Lower lobe of right lung (tissue), 2 donors: ENCODE data around the gene SYT1. TPM values are rescaled to one million over a fixed set of nuclear protein-coding genes. Genes with fewer than 3 reads are reported as not detected.

Source experiments
- ATAC-seq, 2 donors: fragments of 200-7000 bp; cut with Tn5 transposase; one replicate each; pipeline ENCODE4 v1.9.1; 2020 to 2022; ENCODE audit warnings: mild to moderate bottlenecking in 2 of 2, moderate library complexity in 2 of 2
- DNase-seq: peaks from one replicate; pipeline ENCODE4 v3.0.0-alpha.2; 2020
- H3K27ac ChIP-seq: fragments of 200-600 bp; one replicate; pipeline ENCODE4 v1.8.0; 2022
- H3K27me3 ChIP-seq: fragments of 200-600 bp; one replicate; pipeline ENCODE4 v1.8.0; 2022; ENCODE audit warnings: low read depth
- H3K36me3 ChIP-seq: fragments of 200-600 bp; one replicate; pipeline ENCODE4 v1.8.0; 2022; ENCODE audit warnings: mild to moderate bottlenecking
- H3K4me1 ChIP-seq: fragments of 200-600 bp; one replicate; pipeline ENCODE4 v1.8.0; 2022
- H3K4me3 ChIP-seq: fragments of 200-600 bp; one replicate; pipeline ENCODE4 v1.8.0; 2022; ENCODE audit warnings: mild to moderate bottlenecking
- H3K9me3 ChIP-seq: fragments of 200-600 bp; one replicate; pipeline ENCODE4 v1.8.0; 2022
- intact Hi-C: fragments of 100-400 bp; cut with DNase I; formaldehyde crosslinking; loops from one replicate; pipeline ENCODE4 v1.11.0; 2022
- total RNA-seq: library from RNA; stranded (reverse); fragmentation: NEBNext Ultra II Directional; extraction: Animal tissue kit (Norgen Biotek cat#: 25700); gene quantifications from one replicate; pipeline ENCODE4 v1.2.1, GENCODE V29; 2021
- TF ChIP-seq, protein P1 (sequence below): fragments of 200-600 bp; IDR thresholded peaks from one replicate; pipeline ENCODE4 v1.8.0; 2022; ENCODE audit warnings: antibody characterized with exemption, mild to moderate bottlenecking
- donor health status: DM: no; HTN: yes; CAD: no; lungs with severe emphysema.

The SYT1 gene
- total RNA-seq, 1 donor from 2014 or later, result 0.95 TPM

DNA sequence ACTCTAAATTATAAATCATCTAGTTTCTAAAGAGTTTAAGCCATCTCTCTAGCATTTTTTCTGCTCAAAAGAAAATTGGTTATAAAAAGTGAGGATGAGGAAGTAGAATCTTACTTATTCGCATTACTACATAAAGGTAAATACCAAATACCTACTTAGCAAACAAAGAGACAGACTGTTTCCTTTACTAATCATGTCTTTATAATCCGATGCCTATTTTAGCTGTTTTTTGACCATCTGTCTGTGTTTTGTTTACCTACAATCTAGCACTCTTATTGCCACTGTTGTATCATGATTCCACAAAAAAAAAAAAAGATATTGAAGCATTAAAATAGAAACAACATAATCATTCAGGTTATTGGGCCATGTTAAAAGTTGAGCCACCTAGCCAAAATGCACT lies 430.0 kb downstream of the SYT1 start:
- no peak for DNase-seq
- no peaks in the 10 kb centered on the region for H3K27me3 ChIP-seq
- TF ChIP-seq, protein P1, sequence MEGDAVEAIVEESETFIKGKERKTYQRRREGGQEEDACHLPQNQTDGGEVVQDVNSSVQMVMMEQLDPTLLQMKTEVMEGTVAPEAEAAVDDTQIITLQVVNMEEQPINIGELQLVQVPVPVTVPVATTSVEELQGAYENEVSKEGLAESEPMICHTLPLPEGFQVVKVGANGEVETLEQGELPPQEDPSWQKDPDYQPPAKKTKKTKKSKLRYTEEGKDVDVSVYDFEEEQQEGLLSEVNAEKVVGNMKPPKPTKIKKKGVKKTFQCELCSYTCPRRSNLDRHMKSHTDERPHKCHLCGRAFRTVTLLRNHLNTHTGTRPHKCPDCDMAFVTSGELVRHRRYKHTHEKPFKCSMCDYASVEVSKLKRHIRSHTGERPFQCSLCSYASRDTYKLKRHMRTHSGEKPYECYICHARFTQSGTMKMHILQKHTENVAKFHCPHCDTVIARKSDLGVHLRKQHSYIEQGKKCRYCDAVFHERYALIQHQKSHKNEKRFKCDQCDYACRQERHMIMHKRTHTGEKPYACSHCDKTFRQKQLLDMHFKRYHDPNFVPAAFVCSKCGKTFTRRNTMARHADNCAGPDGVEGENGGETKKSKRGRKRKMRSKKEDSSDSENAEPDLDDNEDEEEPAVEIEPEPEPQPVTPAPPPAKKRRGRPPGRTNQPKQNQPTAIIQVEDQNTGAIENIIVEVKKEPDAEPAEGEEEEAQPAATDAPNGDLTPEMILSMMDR, result no peak

DNA sequence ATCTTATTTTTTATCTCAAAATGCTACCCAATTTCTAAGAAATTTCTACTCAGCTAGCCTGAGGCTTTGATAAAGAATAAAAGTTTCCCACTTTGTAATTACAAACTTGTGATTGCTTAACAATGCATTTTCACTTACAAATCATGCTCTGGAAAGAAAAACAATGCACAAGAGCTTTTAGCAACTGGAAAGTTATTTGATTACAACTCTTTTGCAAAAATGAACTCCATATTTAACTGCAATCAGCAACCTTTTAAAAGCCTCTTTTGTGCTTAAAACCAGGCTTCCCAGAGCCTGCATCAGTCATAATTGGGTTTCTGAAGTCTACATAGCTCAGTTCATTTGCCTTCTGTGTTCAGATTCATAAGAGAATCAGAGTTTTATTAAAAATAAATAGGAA lies 431.0 kb downstream of the SYT1 start:
- ATAC-seq (no peak), DNase-seq (no peak)
- TF ChIP-seq, protein P1, result no peak
- Histone ChIP-seq H3K9me3 (no peaks in the 10 kb centered on the region), H3K27ac (no peak overlapping the region), H3K4me3 (no peak overlapping the region), H3K4me1 (no peaks in the 10 kb centered on the region), H3K36me3 (no peaks in the 10 kb centered on the region), H3K27me3 (no peaks in the 10 kb centered on the region)
- intact Hi-C loops, result no loop called here

More for the DNA sequence above, 430.0 kb downstream of the SYT1 start:
- intact Hi-C loops, result no loop called here
- H3K36me3 ChIP-seq, result no peaks in the 10 kb centered on the region
- no peak overlapping the region for H3K4me3 ChIP-seq
- no peak overlapping the region for H3K27ac ChIP-seq
- H3K4me1 ChIP-seq, result no peaks in the 10 kb centered on the region
- no peaks in the 10 kb centered on the region for H3K9me3 ChIP-seq
- no peak for ATAC-seq

DNA sequence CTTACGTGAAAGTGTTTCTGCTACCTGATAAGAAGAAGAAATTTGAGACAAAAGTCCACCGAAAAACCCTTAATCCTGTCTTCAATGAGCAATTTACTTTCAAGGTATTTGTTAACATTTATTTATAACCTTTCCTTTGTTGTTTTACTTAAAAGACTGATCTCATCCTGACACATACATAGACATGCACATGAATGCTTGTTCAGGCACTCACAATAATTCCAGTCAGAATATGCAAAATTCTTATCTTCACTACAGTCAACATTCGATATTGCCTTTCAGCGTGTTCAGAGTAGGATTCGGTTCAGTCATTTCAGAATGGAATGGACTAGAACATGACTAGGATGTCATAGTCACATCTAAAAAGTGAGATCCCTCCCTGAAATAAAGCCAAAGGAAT lies 431.6 kb downstream of the SYT1 start:
- ATAC-seq (no peak), DNase-seq (no peak)
- no peak overlapping the region for H3K4me3 ChIP-seq
- H3K4me1 ChIP-seq, result no peaks in the 10 kb centered on the region
- H3K27ac ChIP-seq, result no peak overlapping the region
- intact Hi-C loops, result no loop called here
- TF ChIP-seq, protein P1, result no peak
- H3K36me3 ChIP-seq, result no peaks in the 10 kb centered on the region
- H3K27me3 ChIP-seq, result no peaks in the 10 kb centered on the region
- no peaks in the 10 kb centered on the region for H3K9me3 ChIP-seq

DNA sequence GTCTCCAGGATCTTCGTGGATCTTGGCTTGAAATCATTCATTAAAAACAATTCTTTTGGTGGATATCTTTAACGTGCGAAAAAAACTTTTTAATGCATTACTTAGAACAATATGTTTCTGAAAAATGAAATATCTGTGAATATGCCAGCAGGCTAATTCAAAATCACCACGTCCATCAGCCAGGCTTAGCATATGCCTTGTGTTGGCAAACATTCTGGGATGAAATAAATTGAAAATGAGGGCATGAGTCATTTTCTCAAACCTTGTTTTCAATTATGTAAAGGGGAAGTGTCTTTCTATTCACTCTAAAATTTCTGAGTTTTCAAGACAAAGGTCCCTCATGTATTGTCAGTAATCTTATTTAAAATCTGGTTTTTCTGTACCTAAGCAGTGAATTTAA lies 432.3 kb downstream of the SYT1 start:
- DNase-seq (no peak), ATAC-seq (no peak)
- TF ChIP-seq, protein P1, result no peak
- intact Hi-C loops, result no loop called here
- no peaks in the 10 kb centered on the region for H3K9me3 ChIP-seq
- H3K4me1 ChIP-seq, result no peaks in the 10 kb centered on the region
- no peak overlapping the region for H3K27ac ChIP-seq
- H3K27me3 ChIP-seq, result no peaks in the 10 kb centered on the region
- no peaks in the 10 kb centered on the region for H3K36me3 ChIP-seq
- no peak overlapping the region for H3K4me3 ChIP-seq

DNA sequence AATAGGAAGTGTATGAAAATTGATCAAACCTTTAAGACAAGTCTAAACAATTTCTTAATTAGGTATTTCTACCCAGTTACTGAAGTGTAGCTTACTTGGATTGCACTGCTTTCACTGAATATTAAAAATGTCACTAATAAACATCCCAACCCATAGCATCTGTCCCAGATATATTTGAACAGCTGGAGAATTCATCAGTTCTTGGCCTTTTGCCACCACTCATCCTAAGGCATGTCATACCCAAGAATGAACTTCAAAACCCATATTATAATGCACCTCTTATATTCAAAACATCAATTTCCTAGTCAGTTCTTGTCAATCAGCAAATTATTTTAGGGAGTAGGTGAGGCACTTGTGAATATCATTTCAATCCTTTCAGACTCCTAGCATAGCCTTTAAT lies 433.9 kb downstream of the SYT1 start:
- Histone ChIP-seq H3K36me3 (no peaks in the 10 kb centered on the region), H3K27ac (no peak overlapping the region), H3K27me3 (no peaks in the 10 kb centered on the region), H3K4me1 (no peaks in the 10 kb centered on the region), H3K9me3 (no peaks in the 10 kb centered on the region), H3K4me3 (no peak overlapping the region)
- TF ChIP-seq, protein P1, result no peak
- DNase-seq (no peak), ATAC-seq (no peak)
- intact Hi-C loops, result no loop called here
